GM12873 (cell line): ENCODE data around the gene CLNK.

Source experiments
- CTCF ChIP-seq: IDR thresholded peaks from 2 replicates; pipeline ENCODE4 v1.5.1; 2012; ENCODE audit warnings: low read depth, mild to moderate bottlenecking, moderate library complexity, low read length, control low read depth; ENCODE audit not compliant: insufficient read depth; ENCODE audit errors: missing control alignments

CLNK gene

GRCh38 chr4:10730019-10730418 is 45.5 kb upstream of the CLNK start:
- no peak for TF ChIP-seq CTCF

DNA sequence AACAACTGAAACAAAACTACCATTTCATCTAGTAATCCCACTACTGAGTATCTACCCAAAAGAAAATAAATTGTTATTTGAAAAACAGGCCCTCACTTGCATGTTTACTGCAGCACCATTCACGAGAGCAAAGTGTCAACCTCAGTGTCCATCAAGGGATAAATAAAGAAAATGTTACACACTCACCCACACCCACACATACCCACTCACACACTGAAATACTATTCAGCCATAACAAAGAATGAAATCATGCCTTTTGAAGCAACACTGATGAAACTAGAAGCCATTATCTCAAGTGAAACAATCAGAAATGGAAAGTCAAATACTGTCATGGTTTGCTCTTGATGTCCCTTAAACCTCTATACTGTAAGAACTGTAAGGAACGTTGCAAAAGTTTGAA is 44.8 kb upstream of the CLNK start:
- TF ChIP-seq CTCF, result no peak

GRCh38 chr4:10728016-10728415 is 43.4 kb upstream of the CLNK start:
- no peak for TF ChIP-seq CTCF

DNA sequence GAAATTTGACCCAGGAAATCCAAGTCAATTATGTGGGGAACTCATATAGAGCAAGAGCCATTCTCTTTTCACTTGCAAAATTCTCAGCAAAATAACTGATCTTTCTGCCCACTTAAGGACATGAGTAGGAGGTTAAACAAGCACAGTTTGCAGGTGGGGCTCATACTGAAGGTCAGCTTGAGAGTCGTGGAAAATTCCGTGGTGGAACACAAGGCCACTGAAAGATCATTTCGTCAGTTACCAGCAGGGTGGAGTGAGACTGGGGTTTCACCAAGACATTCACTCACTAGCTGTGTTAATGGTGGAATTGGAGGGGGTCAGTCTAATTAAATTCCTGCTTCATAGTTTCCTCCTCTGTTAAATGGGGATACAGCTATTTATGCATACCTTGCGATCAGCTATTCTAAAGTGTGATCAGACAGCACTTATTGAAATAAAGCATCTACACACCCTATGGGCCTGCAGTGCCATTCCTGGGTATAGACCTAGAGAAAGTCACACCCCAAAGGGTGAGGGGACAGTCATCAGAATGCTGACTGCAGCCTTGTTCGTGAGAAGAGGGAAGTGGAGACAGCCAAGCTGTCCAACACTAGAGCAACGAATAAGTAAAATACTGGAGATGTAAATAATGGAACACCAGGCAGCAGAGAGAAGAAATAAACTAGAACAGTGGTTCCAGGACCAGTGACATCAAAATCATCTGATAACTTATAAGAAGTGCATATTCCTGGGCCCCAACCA is 42.7 kb upstream of the CLNK start:
- TF ChIP-seq CTCF, result no peak

DNA sequence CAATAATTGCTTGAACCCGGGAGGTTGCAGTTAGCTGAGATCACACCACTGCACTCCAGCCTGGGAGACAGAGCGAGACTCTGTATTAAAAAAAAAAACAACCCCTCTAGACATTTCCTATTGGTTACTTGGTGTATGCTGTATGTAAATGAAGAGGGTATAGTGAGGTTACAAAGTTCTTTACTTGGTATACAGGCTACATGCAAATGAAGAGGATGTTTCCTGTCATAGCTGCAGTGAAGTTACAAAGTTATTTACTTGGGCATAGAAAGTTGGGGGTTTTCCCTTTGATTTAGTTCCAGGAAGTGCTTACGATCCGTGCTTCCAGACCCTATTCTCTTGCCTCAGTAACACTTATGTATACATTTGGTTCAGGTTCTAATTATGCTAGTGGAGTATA is 38.4 kb upstream of the CLNK start:
- no peak for TF ChIP-seq CTCF

- TF ChIP-seq CTCF, result no peak
Measured at GRCh38 chr4:10721616-10722015, 37.0 kb upstream of the CLNK start.

DNA sequence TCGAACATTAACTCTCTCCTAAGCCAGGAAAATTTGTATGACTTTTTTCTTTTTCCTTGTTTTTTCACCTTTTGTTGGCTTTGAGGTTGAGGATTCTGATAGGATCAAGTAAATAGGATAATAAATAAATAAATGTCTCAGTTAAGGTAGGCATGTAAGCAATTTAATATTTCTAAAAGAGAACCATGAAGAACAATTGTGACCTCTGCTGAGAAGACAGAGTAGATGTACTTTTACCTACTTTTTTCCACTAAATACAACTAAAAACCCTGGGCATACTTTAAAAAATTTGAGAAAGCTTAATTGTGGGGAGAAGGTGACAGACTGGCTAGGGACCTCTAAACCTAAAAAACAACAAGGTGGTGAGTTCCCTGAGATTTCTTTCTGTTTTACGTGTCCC is 31.6 kb upstream of the CLNK start:
- TF ChIP-seq CTCF, result no peak
